DOHH2 (cell line): ENCODE measurements around the gene PCDH15.

Source experiments
- EZH2phosphoT487 ChIP-seq: fragments of 200-600 bp; sonication (generic); IDR thresholded peaks from 2 replicates; pipeline ENCODE4 v1.6.1; 2017; ENCODE audit warnings: borderline replicate concordance, mild to moderate bottlenecking, antibody characterized with exemption, low read length, moderate library complexity, mixed read lengths
- TF ChIP-seq, protein P1 (sequence below): fragments of 200-600 bp; sonication (generic); IDR thresholded peaks from one replicate; pipeline ENCODE4 v1.5.1; 2014; ENCODE audit warnings: antibody characterized with exemption, mild to moderate bottlenecking, low read depth, low read length; ENCODE audit not compliant: poor library complexity, severe bottlenecking

DNA sequence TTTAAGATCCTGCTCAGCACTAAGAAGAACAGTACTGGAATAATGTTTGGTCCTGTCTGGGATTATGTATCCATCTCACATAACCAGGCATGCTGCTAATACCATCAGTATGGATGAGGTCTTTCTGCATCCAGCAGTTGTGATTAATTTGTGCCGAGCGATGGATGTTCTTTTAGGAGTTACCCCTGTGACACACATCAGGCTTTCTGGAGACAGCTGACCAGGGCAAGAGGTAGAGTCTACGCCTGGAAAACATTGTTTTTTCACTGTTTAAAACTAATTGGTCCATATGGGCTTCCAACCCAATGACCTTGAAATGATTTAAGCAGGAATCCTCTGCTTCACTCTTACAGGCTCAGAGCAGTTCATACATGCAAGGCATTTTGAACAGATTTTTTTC is 603.0 kb downstream of the PCDH15 start:
- TF ChIP-seq, protein P1, sequence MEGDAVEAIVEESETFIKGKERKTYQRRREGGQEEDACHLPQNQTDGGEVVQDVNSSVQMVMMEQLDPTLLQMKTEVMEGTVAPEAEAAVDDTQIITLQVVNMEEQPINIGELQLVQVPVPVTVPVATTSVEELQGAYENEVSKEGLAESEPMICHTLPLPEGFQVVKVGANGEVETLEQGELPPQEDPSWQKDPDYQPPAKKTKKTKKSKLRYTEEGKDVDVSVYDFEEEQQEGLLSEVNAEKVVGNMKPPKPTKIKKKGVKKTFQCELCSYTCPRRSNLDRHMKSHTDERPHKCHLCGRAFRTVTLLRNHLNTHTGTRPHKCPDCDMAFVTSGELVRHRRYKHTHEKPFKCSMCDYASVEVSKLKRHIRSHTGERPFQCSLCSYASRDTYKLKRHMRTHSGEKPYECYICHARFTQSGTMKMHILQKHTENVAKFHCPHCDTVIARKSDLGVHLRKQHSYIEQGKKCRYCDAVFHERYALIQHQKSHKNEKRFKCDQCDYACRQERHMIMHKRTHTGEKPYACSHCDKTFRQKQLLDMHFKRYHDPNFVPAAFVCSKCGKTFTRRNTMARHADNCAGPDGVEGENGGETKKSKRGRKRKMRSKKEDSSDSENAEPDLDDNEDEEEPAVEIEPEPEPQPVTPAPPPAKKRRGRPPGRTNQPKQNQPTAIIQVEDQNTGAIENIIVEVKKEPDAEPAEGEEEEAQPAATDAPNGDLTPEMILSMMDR: no peak
- TF ChIP-seq EZH2phosphoT487: no peak
